Adrenal gland (tissue), 19 donors: Measurements from ENCODE around the gene BCL11A. TPM values are rescaled to one million over a fixed set of nuclear protein-coding genes. Genes with fewer than 3 reads are reported as not detected.

ENCODE experiments used
- DNase-seq, 7 donors: peaks; one replicate each; pipeline ENCODE4 v3.0.0-alpha.2; 2019 to 2020
- H3K27ac ChIP-seq, 5 donors: fragments of 200-600 bp; sonication (generic) in 4 of 5; 1 replicate in 3 of 5; 2 replicates in 2 of 5; pipeline versions ENCODE4 v1.5.1 to v1.8.0; 2016 to 2020; ENCODE audit warnings: mild to moderate bottlenecking in 1 of 5
- H3K27me3 ChIP-seq: fragments of 200-600 bp; 2 replicates; pipeline ENCODE4 v1.8.0; 2021
- H3K36me3 ChIP-seq, 2 donors: fragments of 200-600 bp; replicated peaks in 1 of 2; 1 replicate in 1 of 2; 2 replicates in 1 of 2; pipeline versions ENCODE4 v1.5.1 to v1.8.0; 2018 to 2022
- H3K4me1 ChIP-seq, 2 donors: fragments of 200-600 bp; replicated peaks in 1 of 2; 1 replicate in 1 of 2; 2 replicates in 1 of 2; pipeline versions ENCODE4 v1.5.1 to v1.8.0; 2018 to 2021
- H3K4me3 ChIP-seq, 4 donors: fragments of 200-600 bp; sonication (generic) in 3 of 4; one replicate each; pipeline ENCODE4 v1.5.1; 2016 to 2018
- H3K9me3 ChIP-seq, 3 donors: fragments of 200-600 bp; sonication (generic) in 1 of 3; replicated peaks in 1 of 3; 1 replicate in 2 of 3; 2 replicates in 1 of 3; pipeline versions ENCODE4 v1.5.1 to v1.8.0; 2016 to 2021
- POLR2A ChIP-seq, 2 donors: fragments of 450-650 bp; IDR thresholded peaks; one replicate each; pipeline ENCODE4 v1.6.1; 2017; ENCODE audit warnings: antibody characterized with exemption in 2 of 2, mild to moderate bottlenecking in 2 of 2, moderate library complexity in 1 of 2
- WGBS, 4 donors: extraction: QIAGEN DNeasy Blood & Tissue Kit in 2 of 4; methylation state at CpG; one replicate each; pipeline versions ENCODE4 v1.1.5 to v1.1.7; 2013 to 2017; 5-methylcytosine and 5-hydroxymethylcytosine counted together
- intact Hi-C, 2 donors: fragments of 100-400 bp; cut with DNase I; formaldehyde crosslinking; loops; one replicate each; pipeline versions ENCODE4 v1.14.1 to v1.15.0; 2022 to 2023
- long read RNA-seq, 10 donors: library from polyadenylated mRNA in 3 of 10; unstranded in 2 of 10; stranded (forward) in 1 of 10; transcript quantifications; one replicate each; pipeline ENCODE4 v2.0.0 and lab custom pipeline, GENCODE V29; 2021 to 2026
- polyA plus RNA-seq, 3 donors: library from polyadenylated mRNA; stranded (reverse); fragments of 200-250 nt in 2 of 3; fragments of 350-450 nt in 1 of 3; fragmentation: Illumina TruSeq in 1 of 3; extraction: RNeasy Lipid Tissue Mini Kit (QIAGEN cat#74804) in 1 of 3; gene quantifications; one replicate each; pipeline ENCODE4 v1.2.3, GENCODE V29; 2013 to 2014
- total RNA-seq, 9 donors: library from RNA; depleted of rRNA in 4 of 9; stranded (reverse); fragments of >200 nt in 4 of 9; fragments of 120-200 nt in 1 of 9; fragmentation: NEBNext Ultra II Directional in 1 of 9; extraction: Animal tissue kit (Norgen Biotek cat#: 25700) in 1 of 9; gene quantifications; one replicate each; pipeline versions ENCODE4 v1.1.0 to v1.2.4, GENCODE V29; 2013 to 2023
- TF ChIP-seq, protein P1 (sequence below), 6 experiments: fragments of 450-650 bp in 4 of 6; fragments of 200-600 bp in 2 of 6; sonication (generic) in 1 of 6; IDR thresholded peaks; 1 replicate in 5 of 6; 2 replicates in 1 of 6; pipeline versions ENCODE4 v1.5.1 to v1.8.0; 2016 to 2021; ENCODE audit warnings: antibody characterized with exemption in 6 of 6, mild to moderate bottlenecking in 2 of 6, moderate library complexity in 1 of 6
- donor health status: healthy with polysubstance abuse.
- donor health status: Bipolar disorder and iron deficiency.
- donor health status: DM: yes; HTN: yes; CAD: no.
- donor health status: DM: no; HTN: no; CAD: no.
- donor health status: DM: no; HTN: no; CAD: no.
- donor health status: DM: yes; HTN: yes; CAD: no.

BCL11A gene
- total RNA-seq (10 to 100 TPM in 2 of 9 donors, 1 to 10 TPM in 7; 2.9 to 16.7 (median 4.4) TPM), polyA plus RNA-seq (1 to 10 TPM; 3.9 to 7.6 (median 6.2) TPM)
- long read RNA-seq, donor 1, full-length matches to known transcripts = 2 of 2 reads
- long read RNA-seq, donor 1, partial matches to known transcripts = 0 of 2 reads
- long read RNA-seq, donor 1, other reads (novel, unspliced or antisense) = 0 of 2 reads
- long read RNA-seq, donor 2, full-length matches to known transcripts = 3 of 3 reads
- long read RNA-seq, donor 2, partial matches to known transcripts = 0 of 3 reads
- long read RNA-seq, donor 2, other reads (novel, unspliced or antisense) = 0 of 3 reads
- long read RNA-seq, donor 3, full-length matches to known transcripts = 2 of 2 reads
- long read RNA-seq, donor 3, partial matches to known transcripts = 0 of 2 reads
- long read RNA-seq, donor 3, other reads (novel, unspliced or antisense) = 0 of 2 reads
- long read RNA-seq, donor 4, partial matches to known transcripts = 0 of 1 reads
- long read RNA-seq, donor 4, other reads (novel, unspliced or antisense) = 0 of 1 reads
- long read RNA-seq, donor 5, partial matches to known transcripts = 0 of 3 reads
- long read RNA-seq, donor 5, other reads (novel, unspliced or antisense) = 3 of 3 reads
- long read RNA-seq, donor 6, partial matches to known transcripts = 0 of 1 reads
- long read RNA-seq, donor 6, other reads (novel, unspliced or antisense) = 0 of 1 reads
- long read RNA-seq, donor 7, full-length matches to known transcripts = 3 of 3 reads
- long read RNA-seq, donor 7, partial matches to known transcripts = 0 of 3 reads
- long read RNA-seq, donor 7, other reads (novel, unspliced or antisense) = 0 of 3 reads
- long read RNA-seq, donor 8, full-length matches to known transcripts = 4 of 10 reads
- long read RNA-seq, donor 8, partial matches to known transcripts = 6 of 10 reads
- long read RNA-seq, donor 8, other reads (novel, unspliced or antisense) = 0 of 10 reads
- long read RNA-seq, donor 9, full-length matches to known transcripts = 2 of 10 reads
- long read RNA-seq, donor 9, partial matches to known transcripts = 8 of 10 reads
- long read RNA-seq, donor 9, other reads (novel, unspliced or antisense) = 0 of 10 reads
- long read RNA-seq, donor 10, full-length matches to known transcripts = 2 of 2 reads
- long read RNA-seq, donor 10, partial matches to known transcripts = 0 of 2 reads
- long read RNA-seq, donor 10, other reads (novel, unspliced or antisense) = 0 of 2 reads

DNA sequence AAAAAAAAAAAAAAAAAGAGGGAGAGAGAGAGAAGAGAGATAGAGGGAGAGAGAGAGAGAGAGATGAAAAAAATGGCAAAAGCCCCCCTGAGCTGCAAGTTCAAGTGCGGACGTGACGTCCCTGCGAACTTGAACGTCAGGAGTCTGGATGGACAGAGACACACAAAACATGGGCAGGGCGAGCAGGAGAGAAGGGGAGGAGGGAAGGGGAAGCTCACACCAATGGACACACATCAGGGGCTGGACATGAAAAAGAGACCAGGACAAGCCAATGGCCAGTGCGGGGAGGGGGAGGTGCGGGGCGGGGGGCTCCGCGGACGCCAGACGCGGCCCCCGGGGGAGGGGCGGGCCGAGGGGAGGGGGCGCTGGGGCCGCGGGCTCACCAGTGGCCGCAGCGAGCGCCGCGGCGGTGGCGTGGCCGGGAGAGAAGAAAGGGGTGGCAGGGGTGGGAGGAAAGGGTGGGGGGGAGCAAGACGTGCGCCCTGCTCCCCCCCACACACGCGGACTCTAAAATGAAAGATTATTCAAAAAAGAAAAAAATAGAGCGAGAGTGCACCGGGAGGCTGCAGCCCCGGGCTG is at the start of gene BCL11A:
TSS of gene BCL11A (minus strand) at position 160 of the 579 bp plus-strand sequence. CDS start 384 bp downstream, outside the sequence.
- H3K27ac ChIP-seq = peak within 1 kb of the TSS in 3 of 5 donors; percentile 40 to 78 (median 66)
- peak; percentile 63 to 88 (median 79) for DNase-seq
- peak in 1 of 2 donors; percentile 66 for TF ChIP-seq POLR2A (IDR thresholded peaks at IDR 0.05)
- TF ChIP-seq, protein P1, sequence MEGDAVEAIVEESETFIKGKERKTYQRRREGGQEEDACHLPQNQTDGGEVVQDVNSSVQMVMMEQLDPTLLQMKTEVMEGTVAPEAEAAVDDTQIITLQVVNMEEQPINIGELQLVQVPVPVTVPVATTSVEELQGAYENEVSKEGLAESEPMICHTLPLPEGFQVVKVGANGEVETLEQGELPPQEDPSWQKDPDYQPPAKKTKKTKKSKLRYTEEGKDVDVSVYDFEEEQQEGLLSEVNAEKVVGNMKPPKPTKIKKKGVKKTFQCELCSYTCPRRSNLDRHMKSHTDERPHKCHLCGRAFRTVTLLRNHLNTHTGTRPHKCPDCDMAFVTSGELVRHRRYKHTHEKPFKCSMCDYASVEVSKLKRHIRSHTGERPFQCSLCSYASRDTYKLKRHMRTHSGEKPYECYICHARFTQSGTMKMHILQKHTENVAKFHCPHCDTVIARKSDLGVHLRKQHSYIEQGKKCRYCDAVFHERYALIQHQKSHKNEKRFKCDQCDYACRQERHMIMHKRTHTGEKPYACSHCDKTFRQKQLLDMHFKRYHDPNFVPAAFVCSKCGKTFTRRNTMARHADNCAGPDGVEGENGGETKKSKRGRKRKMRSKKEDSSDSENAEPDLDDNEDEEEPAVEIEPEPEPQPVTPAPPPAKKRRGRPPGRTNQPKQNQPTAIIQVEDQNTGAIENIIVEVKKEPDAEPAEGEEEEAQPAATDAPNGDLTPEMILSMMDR (IDR thresholded peaks at IDR 0.05) = no peak
- H3K4me1 ChIP-seq = peaks cover 16 to 62% of the 10 kb centered on the region in 2 donors
- peak within 1 kb of the TSS in 2 of 4 donors; percentile 64 to 65 for H3K4me3 ChIP-seq
- no peaks in the 10 kb centered on the region for H3K9me3 ChIP-seq
- intact Hi-C loops = loop anchor here in 1 of 2 donors (5.0 kb wide), 1 partner anchor 1251 kb away; no protein-coding TSS in a partner anchor
- H3K27me3 ChIP-seq = peaks cover 35% of the 10 kb centered on the region
- no peaks in the 10 kb centered on the region for H3K36me3 ChIP-seq
- 0 to 2% (median 1%) methylated on average over 26 to 35 of the region's 35 CpGs for WGBS, 4 donors

DNA sequence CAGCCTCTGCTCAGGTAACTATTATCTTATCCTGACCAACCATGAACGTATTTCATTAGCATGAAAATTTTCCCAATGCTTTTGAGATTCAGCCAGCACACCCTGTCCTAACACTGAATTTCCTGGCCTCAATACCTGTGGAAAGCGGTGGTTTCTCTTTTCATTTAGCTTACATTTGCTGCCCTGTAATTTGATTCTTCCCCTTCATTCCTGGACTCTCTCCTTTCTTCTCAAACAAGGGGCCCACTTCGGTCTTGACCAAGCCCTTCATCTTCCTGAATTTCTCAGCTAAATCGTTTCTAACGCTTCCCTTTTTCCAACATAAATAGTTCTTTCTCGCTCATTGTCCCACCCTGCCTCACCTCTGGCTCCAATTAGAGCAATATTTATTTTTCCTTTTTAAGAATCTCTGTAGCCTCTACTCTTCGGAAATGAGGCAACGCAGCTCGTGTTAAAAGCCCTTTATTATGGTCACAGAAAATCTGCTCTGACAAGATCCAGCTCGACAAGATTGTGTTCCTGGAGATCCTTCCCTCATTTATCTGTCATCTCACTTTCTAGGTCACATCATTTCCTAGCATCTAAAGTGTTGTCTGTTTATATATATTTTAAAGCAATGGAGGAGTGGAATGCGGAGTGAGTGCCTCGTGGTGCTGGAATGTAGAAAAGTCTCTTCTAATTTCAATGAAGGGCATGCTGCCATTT is 49.5 kb upstream of the BCL11A start:
- no peaks in the 10 kb centered on the region for H3K4me1 ChIP-seq
- TF ChIP-seq, protein P1 (IDR thresholded peaks at IDR 0.05) = no peak
- TF ChIP-seq POLR2A (IDR thresholded peaks at IDR 0.05) = no peak
- no peak overlapping the region for H3K27ac ChIP-seq
- H3K9me3 ChIP-seq = no peaks in the 10 kb centered on the region
- H3K27me3 ChIP-seq = no peaks in the 10 kb centered on the region
- WGBS, 4 donors = 47 to 57% (median 52%) methylated on average over 12 of the region's 12 CpGs
- H3K4me3 ChIP-seq = no peak overlapping the region
- intact Hi-C loops = no loop called here
- H3K36me3 ChIP-seq = no peaks in the 10 kb centered on the region
- no peak for DNase-seq

DNA sequence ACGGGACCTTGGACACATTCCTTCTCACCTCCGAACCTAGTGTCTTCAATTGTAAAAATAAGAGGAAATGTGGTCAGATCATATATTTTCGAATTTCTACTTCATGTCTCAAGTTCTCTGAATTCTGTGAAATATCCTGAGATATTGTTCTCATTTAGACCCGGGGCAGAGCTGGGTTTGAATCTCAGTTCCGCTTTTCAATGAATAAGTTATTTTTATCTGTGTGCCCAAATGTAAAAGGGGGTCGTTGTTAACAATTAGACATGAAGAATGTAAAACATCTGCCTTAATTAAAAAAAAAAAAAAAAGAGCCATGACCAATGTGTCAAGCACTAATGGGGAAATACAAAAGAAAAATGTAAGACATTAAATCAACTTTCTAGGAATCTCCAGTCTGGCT is 48.9 kb upstream of the BCL11A start:
- 62 to 66% (median 64%) methylated on average over 6 of the region's 6 CpGs for WGBS, 4 donors
- H3K27me3 ChIP-seq = no peaks in the 10 kb centered on the region

More for the DNA sequence above, 48.9 kb upstream of the BCL11A start:
- intact Hi-C loops = no loop called here
- TF ChIP-seq, protein P1 (IDR thresholded peaks at IDR 0.05) = no peak
- TF ChIP-seq POLR2A (IDR thresholded peaks at IDR 0.05) = no peak
- Histone ChIP-seq H3K36me3 (no peaks in the 10 kb centered on the region), H3K4me3 (no peak overlapping the region), H3K27ac (no peak overlapping the region), H3K4me1 (no peaks in the 10 kb centered on the region), H3K9me3 (no peaks in the 10 kb centered on the region)
- DNase-seq = no peak
